IPS DF 6.9 (cell line): ENCODE results near the gene ABHD17C.

Source experiments
- DNase-seq: peaks from one replicate; pipeline ENCODE4 v3.0.0-alpha.2; 2013; ENCODE audit warnings: low read depth, low spot score
- H3K27ac ChIP-seq: one replicate; pipeline ENCODE4 v1.5.1; 2013; ENCODE audit warnings: low read length, control low read depth
- H3K27me3 ChIP-seq: 2 replicates; pipeline ENCODE4 v1.6.1; 2013; ENCODE audit warnings: mild to moderate bottlenecking, low read length; ENCODE audit not compliant: control insufficient read depth, insufficient read depth
- H3K36me3 ChIP-seq: 2 replicates; pipeline ENCODE4 v1.6.1; 2013; ENCODE audit warnings: low read length; ENCODE audit not compliant: control insufficient read depth, insufficient read depth
- H3K4me1 ChIP-seq: 2 replicates; pipeline ENCODE4 v1.6.1; 2013; ENCODE audit warnings: low read length; ENCODE audit not compliant: control insufficient read depth, insufficient read depth
- H3K4me3 ChIP-seq: 2 replicates; pipeline ENCODE4 v1.5.1; 2013; ENCODE audit warnings: mild to moderate bottlenecking, low read length
- H3K9me3 ChIP-seq: 2 replicates; pipeline ENCODE4 v1.6.1; 2013; ENCODE audit warnings: low read length, inconsistent platforms; ENCODE audit not compliant: control insufficient read depth, insufficient read depth
- WGBS: extraction: QIAGEN DNeasy Blood & Tissue Kit; methylation state at CpG from one replicate; pipeline ENCODE4 v1.1.7; 2013; ENCODE audit warnings: mixed read lengths, missing lambda C conversion rate; ENCODE audit not compliant: insufficient read length, insufficient coverage; 5-methylcytosine and 5-hydroxymethylcytosine counted together

Gene ABHD17C

GRCh38 chr15:80727196-80727595 lies 32.1 kb downstream of the ABHD17C start:
- no CpG with 5 or more reads among the region's 4 CpGs for WGBS
- DNase-seq: no peak
- no peaks in the 10 kb centered on the region for H3K4me1 ChIP-seq
- peaks cover 4% of the 10 kb centered on the region; the same call in 1 of the 2 replicates for H3K36me3 ChIP-seq
- H3K27ac ChIP-seq: no peak overlapping the region
- no peaks in the 10 kb centered on the region for H3K27me3 ChIP-seq
- no peak overlapping the region for H3K4me3 ChIP-seq
- no peaks in the 10 kb centered on the region for H3K9me3 ChIP-seq

GRCh38 chr15:80727596-80727995 lies 32.5 kb downstream of the ABHD17C start:
- no peaks in the 10 kb centered on the region; the same call in 1 of the 2 replicates for H3K4me1 ChIP-seq
- H3K27ac ChIP-seq: no peak overlapping the region
- H3K4me3 ChIP-seq: no peak overlapping the region
- no peak for DNase-seq
- no peaks in the 10 kb centered on the region for H3K27me3 ChIP-seq
- WGBS: no CpG with 5 or more reads among the region's 5 CpGs
- no peaks in the 10 kb centered on the region for H3K9me3 ChIP-seq
- peaks cover 4% of the 10 kb centered on the region; the same call in 1 of the 2 replicates for H3K36me3 ChIP-seq

- WGBS: no CpG with 5 or more reads among the region's 7 CpGs
- Histone ChIP-seq H3K27me3 (no peaks in the 10 kb centered on the region), H3K4me3 (no peak overlapping the region), H3K36me3 (no peaks in the 10 kb centered on the region), H3K9me3 (no peaks in the 10 kb centered on the region), H3K4me1 (no peaks in the 10 kb centered on the region; the same call in 1 of the 2 replicates), H3K27ac (no peak overlapping the region)
- DNase-seq: no peak
Observed at GRCh38 chr15:80730387-80730786, 35.3 kb downstream of the ABHD17C start.

GRCh38 chr15:80730926-80731325 lies 35.8 kb downstream of the ABHD17C start:
- DNase-seq: no peak
- no peaks in the 10 kb centered on the region for H3K36me3 ChIP-seq
- H3K4me1 ChIP-seq: no peaks in the 10 kb centered on the region; the same call in 1 of the 2 replicates
- no CpG with 5 or more reads among the region's 6 CpGs for WGBS
- no peak overlapping the region for H3K4me3 ChIP-seq
- H3K9me3 ChIP-seq: no peaks in the 10 kb centered on the region
- no peak overlapping the region for H3K27ac ChIP-seq
- no peaks in the 10 kb centered on the region for H3K27me3 ChIP-seq

GRCh38 chr15:80732167-80732566 lies 37.1 kb downstream of the ABHD17C start:
- H3K36me3 ChIP-seq: no peaks in the 10 kb centered on the region
- H3K27ac ChIP-seq: no peak overlapping the region
- DNase-seq: no peak
- H3K27me3 ChIP-seq: no peaks in the 10 kb centered on the region
- no CpG with 5 or more reads among the region's 6 CpGs for WGBS
- H3K4me3 ChIP-seq: no peak overlapping the region
- no peaks in the 10 kb centered on the region; the same call in 1 of the 2 replicates for H3K4me1 ChIP-seq
- H3K9me3 ChIP-seq: no peaks in the 10 kb centered on the region

GRCh38 chr15:80732818-80733217 lies 37.7 kb downstream of the ABHD17C start:
- Histone ChIP-seq H3K27ac (no peak overlapping the region), H3K4me3 (no peak overlapping the region), H3K9me3 (no peaks in the 10 kb centered on the region), H3K4me1 (no peaks in the 10 kb centered on the region; the same call in 1 of the 2 replicates), H3K27me3 (no peaks in the 10 kb centered on the region), H3K36me3 (no peaks in the 10 kb centered on the region)
- WGBS: no CpG with 5 or more reads among the region's 5 CpGs
- no peak for DNase-seq

GRCh38 chr15:80733460-80733859 lies 38.4 kb downstream of the ABHD17C start:
- H3K27ac ChIP-seq: no peak overlapping the region
- no peak for DNase-seq
- no peak overlapping the region for H3K4me3 ChIP-seq
- no peaks in the 10 kb centered on the region for H3K27me3 ChIP-seq
- no peaks in the 10 kb centered on the region; the same call in 1 of the 2 replicates for H3K4me1 ChIP-seq
- no peaks in the 10 kb centered on the region for H3K36me3 ChIP-seq
- no CpG with 5 or more reads among the region's 1 CpG for WGBS
- no peaks in the 10 kb centered on the region for H3K9me3 ChIP-seq

- DNase-seq: no peak
- H3K27me3 ChIP-seq: no peaks in the 10 kb centered on the region
- no CpG with 5 or more reads among the region's 8 CpGs for WGBS
- H3K9me3 ChIP-seq: no peaks in the 10 kb centered on the region
- H3K4me3 ChIP-seq: no peak overlapping the region
- H3K4me1 ChIP-seq: no peaks in the 10 kb centered on the region; the same call in 1 of the 2 replicates
- H3K36me3 ChIP-seq: no peaks in the 10 kb centered on the region
- no peak overlapping the region for H3K27ac ChIP-seq
Observed at GRCh38 chr15:80735344-80735743, 40.2 kb downstream of the ABHD17C start.

GRCh38 chr15:80736560-80736959 lies 41.5 kb downstream of the ABHD17C start:
- H3K4me3 ChIP-seq: no peak overlapping the region
- no peaks in the 10 kb centered on the region; the same call in 1 of the 2 replicates for H3K4me1 ChIP-seq
- no peaks in the 10 kb centered on the region for H3K9me3 ChIP-seq
- no peak overlapping the region for H3K27ac ChIP-seq
- no peaks in the 10 kb centered on the region for H3K27me3 ChIP-seq
- no CpG with 5 or more reads among the region's 4 CpGs for WGBS
- DNase-seq: no peak
- H3K36me3 ChIP-seq: no peaks in the 10 kb centered on the region

GRCh38 chr15:80739919-80740318 lies 44.8 kb downstream of the ABHD17C start:
- Histone ChIP-seq H3K9me3 (no peaks in the 10 kb centered on the region), H3K27ac (no peak overlapping the region), H3K4me3 (no peak overlapping the region), H3K36me3 (no peaks in the 10 kb centered on the region), H3K27me3 (no peaks in the 10 kb centered on the region), H3K4me1 (no peaks in the 10 kb centered on the region)
- DNase-seq: no peak
- WGBS: no CpG with 5 or more reads among the region's 3 CpGs

GRCh38 chr15:80742081-80742480 lies 47.0 kb downstream of the ABHD17C start:
- WGBS: no CpG with 5 or more reads among the region's 4 CpGs

More at GRCh38 chr15:80742081-80742480, 47.0 kb downstream of the ABHD17C start:
- Histone ChIP-seq H3K27me3 (no peaks in the 10 kb centered on the region), H3K4me3 (no peak overlapping the region), H3K27ac (no peak overlapping the region), H3K4me1 (no peaks in the 10 kb centered on the region), H3K9me3 (no peaks in the 10 kb centered on the region), H3K36me3 (no peaks in the 10 kb centered on the region)
- no peak for DNase-seq
